HEK293 (cell line): Measurements from ENCODE around the gene DMKN.

ENCODE experiments used
- BCL11B ChIP-seq: fragments of 450-650 bp; formaldehyde crosslinking; IDR thresholded peaks from 2 replicates; pipeline ENCODE4 v1.5.1; 2016; ENCODE audit warnings: low read depth, missing biosample characterization, missing genetic modification characterization
- EGR2 ChIP-seq: fragments of 450-650 bp; formaldehyde crosslinking; IDR thresholded peaks from 2 replicates; pipeline ENCODE4 v1.5.1; 2016; ENCODE audit warnings: low read depth, missing biosample characterization, missing genetic modification characterization
- KLF7 ChIP-seq: fragments of 450-650 bp; formaldehyde crosslinking; IDR thresholded peaks from 2 replicates; pipeline ENCODE4 v1.5.1; 2016; ENCODE audit warnings: missing biosample characterization, missing genetic modification characterization, borderline replicate concordance
- MZF1 ChIP-seq: fragments of 450-650 bp; formaldehyde crosslinking; IDR thresholded peaks from 2 replicates; pipeline ENCODE4 v1.5.1; 2017; ENCODE audit warnings: missing biosample characterization, missing genetic modification characterization, borderline replicate concordance
- SCRT1 ChIP-seq: fragments of 450-650 bp; formaldehyde crosslinking; IDR thresholded peaks from 2 replicates; pipeline ENCODE4 v1.5.1; 2016; ENCODE audit warnings: missing biosample characterization, missing genetic modification characterization, borderline replicate concordance
- TCF7L2 ChIP-seq: IDR thresholded peaks from 2 replicates; pipeline ENCODE4 v1.6.1; 2011; ENCODE audit warnings: low read depth, mild to moderate bottlenecking, inconsistent platforms, low read length, moderate library complexity, borderline replicate concordance
- ZBTB48 ChIP-seq: fragments of 450-650 bp; formaldehyde crosslinking; IDR thresholded peaks from 2 replicates; pipeline ENCODE4 v1.5.1; 2016; ENCODE audit warnings: missing biosample characterization, missing genetic modification characterization
- ZBTB7A ChIP-seq: fragments of 450-650 bp; formaldehyde crosslinking; IDR thresholded peaks from 2 replicates; pipeline ENCODE4 v1.5.1; 2016; ENCODE audit warnings: low read depth, missing biosample characterization, missing genetic modification characterization
- ZFP37 ChIP-seq: fragments of 450-650 bp; formaldehyde crosslinking; IDR thresholded peaks from 2 replicates; pipeline ENCODE4 v1.5.1; 2016; ENCODE audit warnings: missing biosample characterization, missing genetic modification characterization
- ZNF10 ChIP-seq: fragments of 450-650 bp; formaldehyde crosslinking; IDR thresholded peaks from 2 replicates; pipeline ENCODE4 v1.5.1; 2017; ENCODE audit warnings: missing biosample characterization, missing genetic modification characterization
- ZNF140 ChIP-seq: fragments of 450-650 bp; formaldehyde crosslinking; IDR thresholded peaks from 2 replicates; pipeline ENCODE4 v1.5.1; 2016; ENCODE audit warnings: missing biosample characterization, missing genetic modification characterization
- ZNF223 ChIP-seq: fragments of 450-650 bp; formaldehyde crosslinking; IDR thresholded peaks from 2 replicates; pipeline ENCODE4 v1.5.1; 2016; ENCODE audit warnings: missing biosample characterization, missing genetic modification characterization
- ZNF239 ChIP-seq: fragments of 450-650 bp; formaldehyde crosslinking; IDR thresholded peaks from 2 replicates; pipeline ENCODE4 v1.5.1; 2016; ENCODE audit warnings: missing biosample characterization, missing genetic modification characterization
- ZNF292 ChIP-seq: fragments of 450-650 bp; formaldehyde crosslinking; IDR thresholded peaks from 2 replicates; pipeline ENCODE4 v1.5.1; 2016; ENCODE audit warnings: low read depth, missing biosample characterization, missing genetic modification characterization, borderline replicate concordance
- ZNF311 ChIP-seq: fragments of 450-650 bp; formaldehyde crosslinking; IDR thresholded peaks from 2 replicates; pipeline ENCODE4 v1.5.1; 2017; ENCODE audit warnings: missing biosample characterization, missing genetic modification characterization, borderline replicate concordance
- ZNF335 ChIP-seq: fragments of 450-650 bp; formaldehyde crosslinking; conservative IDR thresholded peaks from 2 replicates; pipeline ENCODE4 v1.5.1; 2016; ENCODE audit warnings: missing biosample characterization, missing genetic modification characterization
- ZNF354C ChIP-seq: fragments of 450-650 bp; formaldehyde crosslinking; IDR thresholded peaks from 2 replicates; pipeline ENCODE4 v1.5.1; 2016; ENCODE audit warnings: missing biosample characterization, missing genetic modification characterization, low read depth, borderline replicate concordance
- ZNF362 ChIP-seq: fragments of 450-650 bp; formaldehyde crosslinking; IDR thresholded peaks from 2 replicates; pipeline ENCODE4 v1.5.1; 2016; ENCODE audit warnings: missing biosample characterization, missing genetic modification characterization
- ZNF426 ChIP-seq: fragments of 450-650 bp; formaldehyde crosslinking; IDR thresholded peaks from 2 replicates; pipeline ENCODE4 v1.5.1; 2017; ENCODE audit warnings: missing biosample characterization, missing genetic modification characterization, mild to moderate bottlenecking, inconsistent platforms, moderate library complexity
- ZNF518A ChIP-seq: fragments of 450-650 bp; formaldehyde crosslinking; conservative IDR thresholded peaks from 2 replicates; pipeline ENCODE4 v1.5.1; 2016; ENCODE audit warnings: low read depth, missing biosample characterization, missing genetic modification characterization
- ZNF558 ChIP-seq: fragments of 450-650 bp; formaldehyde crosslinking; IDR thresholded peaks from 2 replicates; pipeline ENCODE4 v1.5.1; 2016; ENCODE audit warnings: missing biosample characterization, missing genetic modification characterization
- ZNF677 ChIP-seq: fragments of 450-650 bp; IDR thresholded peaks from 2 replicates; pipeline ENCODE4 v1.5.0; 2018; ENCODE audit warnings: missing biosample characterization, mild to moderate bottlenecking, missing genetic modification characterization, moderate library complexity
- ZNF768 ChIP-seq: fragments of 450-650 bp; formaldehyde crosslinking; IDR thresholded peaks from 2 replicates; pipeline ENCODE4 v1.5.1; 2018; ENCODE audit warnings: missing biosample characterization, mild to moderate bottlenecking, missing genetic modification characterization
- TF ChIP-seq, protein P1 (sequence below): fragments of 450-650 bp; formaldehyde crosslinking; IDR thresholded peaks from 2 replicates; pipeline ENCODE4 v1.5.1; 2016; ENCODE audit warnings: missing biosample characterization, missing genetic modification characterization
- TF ChIP-seq, protein P2 (sequence below): fragments of 450-650 bp; formaldehyde crosslinking; IDR thresholded peaks from 2 replicates; pipeline ENCODE4 v1.5.1; 2016; ENCODE audit warnings: missing biosample characterization, missing genetic modification characterization
- TF ChIP-seq, protein P3 (sequence below): fragments of 450-650 bp; formaldehyde crosslinking; IDR thresholded peaks from 2 replicates; pipeline ENCODE4 v1.5.1; 2016; ENCODE audit warnings: missing biosample characterization, missing genetic modification characterization
- TF ChIP-seq, protein P4 (sequence below): fragments of 450-650 bp; formaldehyde crosslinking; IDR thresholded peaks from 2 replicates; pipeline ENCODE4 v1.5.1; 2016; ENCODE audit warnings: missing biosample characterization, missing genetic modification characterization

Gene DMKN

DNA sequence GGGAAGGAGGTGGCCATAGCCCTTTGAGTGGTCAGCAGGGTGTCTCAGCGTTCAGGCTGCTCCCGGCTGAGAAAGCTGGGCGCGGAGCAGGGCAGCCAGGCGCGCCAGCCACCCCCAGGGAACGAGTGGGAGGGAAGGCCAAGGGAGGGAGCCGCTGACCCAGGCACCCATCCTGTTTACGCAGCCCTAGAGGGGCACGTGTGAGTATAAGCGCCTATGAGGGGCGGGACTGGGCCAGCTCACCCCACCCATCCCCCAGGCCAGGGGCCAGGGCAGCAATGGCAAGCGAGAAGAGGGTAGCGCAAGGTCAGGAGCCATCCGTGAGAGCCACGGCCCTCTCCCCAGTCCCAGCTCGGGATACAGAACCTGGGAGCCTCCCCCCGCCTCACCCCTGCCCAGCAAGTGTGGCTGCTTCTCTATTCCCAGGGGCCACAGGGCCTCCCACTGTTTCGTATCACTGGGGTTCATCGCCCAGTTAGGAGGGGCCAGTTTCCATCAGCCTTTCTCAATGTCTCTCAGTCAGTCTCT is 897 bp upstream of the DMKN start (continued):
- TF ChIP-seq ZNF518A (tag by site-specific recombination) (no peak), ZBTB7A (tag by site-specific recombination) (no peak), EGR2 (tag by site-specific recombination) (peak; percentile 89), ZNF768 (tag by site-specific recombination) (no peak), SCRT1 (tag by site-specific recombination) (no peak), ZNF223 (tag by site-specific recombination) (no peak), ZNF311 (tag by site-specific recombination) (no peak), ZNF426 (tag by site-specific recombination) (no peak), ZNF335 (tag by site-specific recombination) (no peak), ZNF140 (tag by site-specific recombination) (no peak), ZFP37 (tag by site-specific recombination) (no peak), KLF7 (tag by site-specific recombination) (no peak), TCF7L2 (no peak), ZNF10 (tag by site-specific recombination) (no peak), ZNF362 (tag by site-specific recombination) (no peak), ZNF677 (tag by site-specific recombination) (no peak), ZNF239 (no peak), MZF1 (tag by site-specific recombination) (no peak), BCL11B (tag by site-specific recombination) (no peak), ZNF354C (no peak), ZNF558 (tag by site-specific recombination) (no peak), ZNF292 (tag by site-specific recombination) (no peak), ZBTB48 (tag by site-specific recombination) (peak; percentile 28; the same call in 1 of the 2 replicates)
- TF ChIP-seq, protein P1, sequence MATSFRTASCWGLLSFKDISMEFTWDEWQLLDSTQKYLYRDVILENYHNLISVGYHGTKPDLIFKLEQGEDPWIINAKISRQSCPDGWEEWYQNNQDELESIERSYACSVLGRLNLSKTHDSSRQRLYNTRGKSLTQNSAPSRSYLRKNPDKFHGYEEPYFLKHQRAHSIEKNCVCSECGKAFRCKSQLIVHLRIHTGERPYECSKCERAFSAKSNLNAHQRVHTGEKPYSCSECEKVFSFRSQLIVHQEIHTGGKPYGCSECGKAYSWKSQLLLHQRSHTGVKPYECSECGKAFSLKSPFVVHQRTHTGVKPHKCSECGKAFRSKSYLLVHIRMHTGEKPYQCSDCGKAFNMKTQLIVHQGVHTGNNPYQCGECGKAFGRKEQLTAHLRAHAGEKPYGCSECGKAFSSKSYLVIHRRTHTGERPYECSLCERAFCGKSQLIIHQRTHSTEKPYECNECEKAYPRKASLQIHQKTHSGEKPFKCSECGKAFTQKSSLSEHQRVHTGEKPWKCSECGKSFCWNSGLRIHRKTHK: no peak
- TF ChIP-seq, protein P2, sequence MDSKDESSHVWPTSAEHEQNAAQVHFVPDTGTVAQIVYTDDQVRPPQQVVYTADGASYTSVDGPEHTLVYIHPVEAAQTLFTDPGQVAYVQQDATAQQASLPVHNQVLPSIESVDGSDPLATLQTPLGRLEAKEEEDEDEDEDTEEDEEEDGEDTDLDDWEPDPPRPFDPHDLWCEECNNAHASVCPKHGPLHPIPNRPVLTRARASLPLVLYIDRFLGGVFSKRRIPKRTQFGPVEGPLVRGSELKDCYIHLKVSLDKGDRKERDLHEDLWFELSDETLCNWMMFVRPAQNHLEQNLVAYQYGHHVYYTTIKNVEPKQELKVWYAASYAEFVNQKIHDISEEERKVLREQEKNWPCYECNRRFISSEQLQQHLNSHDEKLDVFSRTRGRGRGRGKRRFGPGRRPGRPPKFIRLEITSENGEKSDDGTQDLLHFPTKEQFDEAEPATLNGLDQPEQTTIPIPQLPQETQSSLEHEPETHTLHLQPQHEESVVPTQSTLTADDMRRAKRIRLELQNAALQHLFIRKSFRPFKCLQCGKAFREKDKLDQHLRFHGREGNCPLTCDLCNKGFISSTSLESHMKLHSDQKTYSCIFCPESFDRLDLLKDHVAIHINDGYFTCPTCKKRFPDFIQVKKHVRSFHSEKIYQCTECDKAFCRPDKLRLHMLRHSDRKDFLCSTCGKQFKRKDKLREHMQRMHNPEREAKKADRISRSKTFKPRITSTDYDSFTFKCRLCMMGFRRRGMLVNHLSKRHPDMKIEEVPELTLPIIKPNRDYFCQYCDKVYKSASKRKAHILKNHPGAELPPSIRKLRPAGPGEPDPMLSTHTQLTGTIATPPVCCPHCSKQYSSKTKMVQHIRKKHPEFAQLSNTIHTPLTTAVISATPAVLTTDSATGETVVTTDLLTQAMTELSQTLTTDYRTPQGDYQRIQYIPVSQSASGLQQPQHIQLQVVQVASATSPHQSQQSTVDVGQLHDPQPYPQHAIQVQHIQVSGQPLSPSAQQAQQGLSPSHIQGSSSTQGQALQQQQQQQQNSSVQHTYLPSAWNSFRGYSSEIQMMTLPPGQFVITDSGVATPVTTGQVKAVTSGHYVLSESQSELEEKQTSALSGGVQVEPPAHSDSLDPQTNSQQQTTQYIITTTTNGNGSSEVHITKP (tag by site-specific recombination): no peak
- TF ChIP-seq, protein P3, sequence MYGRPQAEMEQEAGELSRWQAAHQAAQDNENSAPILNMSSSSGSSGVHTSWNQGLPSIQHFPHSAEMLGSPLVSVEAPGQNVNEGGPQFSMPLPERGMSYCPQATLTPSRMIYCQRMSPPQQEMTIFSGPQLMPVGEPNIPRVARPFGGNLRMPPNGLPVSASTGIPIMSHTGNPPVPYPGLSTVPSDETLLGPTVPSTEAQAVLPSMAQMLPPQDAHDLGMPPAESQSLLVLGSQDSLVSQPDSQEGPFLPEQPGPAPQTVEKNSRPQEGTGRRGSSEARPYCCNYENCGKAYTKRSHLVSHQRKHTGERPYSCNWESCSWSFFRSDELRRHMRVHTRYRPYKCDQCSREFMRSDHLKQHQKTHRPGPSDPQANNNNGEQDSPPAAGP (tag by site-specific recombination): peak; percentile 65
- TF ChIP-seq, protein P4, sequence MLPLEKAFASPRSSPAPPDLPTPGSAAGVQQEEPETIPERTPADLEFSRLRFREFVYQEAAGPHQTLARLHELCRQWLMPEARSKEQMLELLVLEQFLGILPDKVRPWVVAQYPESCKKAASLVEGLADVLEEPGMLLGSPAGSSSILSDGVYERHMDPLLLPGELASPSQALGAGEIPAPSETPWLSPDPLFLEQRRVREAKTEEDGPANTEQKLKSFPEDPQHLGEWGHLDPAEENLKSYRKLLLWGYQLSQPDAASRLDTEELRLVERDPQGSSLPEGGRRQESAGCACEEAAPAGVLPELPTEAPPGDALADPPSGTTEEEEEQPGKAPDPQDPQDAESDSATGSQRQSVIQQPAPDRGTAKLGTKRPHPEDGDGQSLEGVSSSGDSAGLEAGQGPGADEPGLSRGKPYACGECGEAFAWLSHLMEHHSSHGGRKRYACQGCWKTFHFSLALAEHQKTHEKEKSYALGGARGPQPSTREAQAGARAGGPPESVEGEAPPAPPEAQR: no peak
